ENCODE data around the gene TRIM36. TPM values are rescaled to one million over a fixed set of nuclear protein-coding genes. Genes with fewer than 3 reads are reported as not detected.

Gene TRIM36
- total RNA-seq, 1 experiment from 2014 or later: 12.6 TPM

GRCh38 chr5:115150512-115150911 is 19.2 kb downstream of the TRIM36 start:
- no peak overlapping the region for H2AFZ ChIP-seq (ENCODE audit: low read depth, low read length, poor library complexity, severe bottlenecking)
- no peak overlapping the region for H3K4me2 ChIP-seq (ENCODE audit: low read length)
- H3K36me3 ChIP-seq (ENCODE audit: control insufficient read depth in 1 of 2, insufficient read depth in 2 of 2, low read length in 2 of 2): no peaks in the 10 kb centered on the region
- H3K27ac ChIP-seq (ENCODE audit: low read depth, low read length): no peak overlapping the region
- no peak overlapping the region for H3K9ac ChIP-seq (ENCODE audit: low read length)
- no peaks in the 10 kb centered on the region for H3K9me3 ChIP-seq (ENCODE audit: control insufficient read depth in 1 of 2, insufficient read depth in 1 of 2, low read depth in 1 of 2, low read length in 2 of 2)
- no TSS peak for BruUV-seq (replicated peaks)
- no peak for ATAC-seq
- H3K27me3 ChIP-seq (ENCODE audit: insufficient read depth, low read length): no peaks in the 10 kb centered on the region
- no peaks in the 10 kb centered on the region for H3K4me1 ChIP-seq (ENCODE audit: control insufficient read depth in 1 of 2, insufficient read depth in 2 of 2, low read length in 2 of 2)
- H4K20me1 ChIP-seq (ENCODE audit: insufficient read depth): no peaks in the 10 kb centered on the region
- DNase-seq (ENCODE audit: low read depth, low spot score): no peak
- H3K9me2 ChIP-seq (ENCODE audit: insufficient read depth): no peaks in the 10 kb centered on the region
- no peak for TF ChIP-seq JUND (IDR thresholded peaks at IDR 0.05)
- TF ChIP-seq SRF (IDR thresholded peaks at IDR 0.05; ENCODE audit: low read depth): no peak
- no peak for TF ChIP-seq MAX (IDR thresholded peaks at IDR 0.05)
- TF ChIP-seq, protein P1, sequence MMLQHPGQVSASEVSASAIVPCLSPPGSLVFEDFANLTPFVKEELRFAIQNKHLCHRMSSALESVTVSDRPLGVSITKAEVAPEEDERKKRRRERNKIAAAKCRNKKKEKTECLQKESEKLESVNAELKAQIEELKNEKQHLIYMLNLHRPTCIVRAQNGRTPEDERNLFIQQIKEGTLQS (IDR thresholded peaks at IDR 0.05): no peak
- no peak for TF ChIP-seq YY1 (IDR thresholded peaks at IDR 0.05; ENCODE audit: extremely low read depth, insufficient replicate concordance, low read depth, low read length)
- no peak for TF ChIP-seq CEBPB (IDR thresholded peaks at IDR 0.05; ENCODE audit: low read depth)
- no peaks in the 10 kb centered on the region for H3K79me2 ChIP-seq (ENCODE audit: insufficient read depth, low read length)
- POLR2A ChIA-PET: no interaction called here
- H3K4me3 ChIP-seq (replicated peaks in 1 of 2; ENCODE audit: low read depth in 1 of 2, low read length in 2 of 2): no peak overlapping the region
- CTCF ChIA-PET: no interaction called here
- intact Hi-C loops (cut with micrococcal nuclease): no loop called here
- RAD21 ChIA-PET (ENCODE audit: low non-redundant PET in 1 of 2, low total read pairs in 2 of 2, uncharacterized antibody in 2 of 2, unreplicated experiment in 2 of 2): no interaction called here

- H3K27me3 ChIP-seq (ENCODE audit: insufficient read depth, low read length): no peaks in the 10 kb centered on the region
- no peaks in the 10 kb centered on the region for H3K79me2 ChIP-seq (ENCODE audit: insufficient read depth, low read length)
- intact Hi-C loops (cut with micrococcal nuclease): no loop called here
- ChIA-PET POLR2A (no interaction called here), RAD21 (ENCODE audit: low non-redundant PET in 1 of 2, low total read pairs in 2 of 2, uncharacterized antibody in 2 of 2, unreplicated experiment in 2 of 2) (no interaction called here), CTCF (no interaction called here)
- H3K27ac ChIP-seq (ENCODE audit: low read depth, low read length): no peak overlapping the region
- TF ChIP-seq, protein P1 (IDR thresholded peaks at IDR 0.05): no peak
- TF ChIP-seq JUND (IDR thresholded peaks at IDR 0.05): no peak
- TF ChIP-seq MAX (IDR thresholded peaks at IDR 0.05): no peak
- no peak for TF ChIP-seq CBX3 (IDR thresholded peaks at IDR 0.05; ENCODE audit: low read depth)
- no peak for TF ChIP-seq EZH2 (IDR thresholded peaks at IDR 0.05)
- TF ChIP-seq ELF1 (IDR thresholded peaks at IDR 0.05; ENCODE audit: borderline replicate concordance, low read depth): no peak
- TF ChIP-seq SP1 (IDR thresholded peaks at IDR 0.05; ENCODE audit: low read depth): no peak
- no peak for TF ChIP-seq EGR1 (IDR thresholded peaks at IDR 0.05; ENCODE audit: low read depth)
- TF ChIP-seq, protein P2, sequence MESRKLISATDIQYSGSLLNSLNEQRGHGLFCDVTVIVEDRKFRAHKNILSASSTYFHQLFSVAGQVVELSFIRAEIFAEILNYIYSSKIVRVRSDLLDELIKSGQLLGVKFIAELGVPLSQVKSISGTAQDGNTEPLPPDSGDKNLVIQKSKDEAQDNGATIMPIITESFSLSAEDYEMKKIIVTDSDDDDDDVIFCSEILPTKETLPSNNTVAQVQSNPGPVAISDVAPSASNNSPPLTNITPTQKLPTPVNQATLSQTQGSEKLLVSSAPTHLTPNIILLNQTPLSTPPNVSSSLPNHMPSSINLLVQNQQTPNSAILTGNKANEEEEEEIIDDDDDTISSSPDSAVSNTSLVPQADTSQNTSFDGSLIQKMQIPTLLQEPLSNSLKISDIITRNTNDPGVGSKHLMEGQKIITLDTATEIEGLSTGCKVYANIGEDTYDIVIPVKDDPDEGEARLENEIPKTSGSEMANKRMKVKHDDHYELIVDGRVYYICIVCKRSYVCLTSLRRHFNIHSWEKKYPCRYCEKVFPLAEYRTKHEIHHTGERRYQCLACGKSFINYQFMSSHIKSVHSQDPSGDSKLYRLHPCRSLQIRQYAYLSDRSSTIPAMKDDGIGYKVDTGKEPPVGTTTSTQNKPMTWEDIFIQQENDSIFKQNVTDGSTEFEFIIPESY (IDR thresholded peaks at IDR 0.05; ENCODE audit: extremely low read depth, insufficient replicate concordance, low read length): no peak
- TF ChIP-seq SIN3A (IDR thresholded peaks at IDR 0.05; ENCODE audit: low read depth): no peak
- no peak for TF ChIP-seq YY1 (IDR thresholded peaks at IDR 0.05; ENCODE audit: extremely low read depth, insufficient replicate concordance, low read depth, low read length)
- no peak for TF ChIP-seq SRF (IDR thresholded peaks at IDR 0.05; ENCODE audit: low read depth)
- TF ChIP-seq RAD21 (IDR thresholded peaks at IDR 0.05; ENCODE audit: low read depth): no peak
- no peak for TF ChIP-seq CEBPB (IDR thresholded peaks at IDR 0.05; ENCODE audit: low read depth)
- no peak for TF ChIP-seq ZFX (IDR thresholded peaks at IDR 0.05)
- DNase-seq (ENCODE audit: low read depth, low spot score) (no peak), ATAC-seq (no peak)
- no peaks in the 10 kb centered on the region for H3K9me3 ChIP-seq (ENCODE audit: control insufficient read depth in 1 of 2, insufficient read depth in 1 of 2, low read depth in 1 of 2, low read length in 2 of 2)
- H3K9me2 ChIP-seq (ENCODE audit: insufficient read depth): no peaks in the 10 kb centered on the region
- H3K4me2 ChIP-seq (ENCODE audit: low read length): no peak overlapping the region
- H4K20me1 ChIP-seq (ENCODE audit: insufficient read depth): no peaks in the 10 kb centered on the region
- no peak overlapping the region for H3K9ac ChIP-seq (ENCODE audit: low read length)
- H3K4me1 ChIP-seq (ENCODE audit: control insufficient read depth in 1 of 2, insufficient read depth in 2 of 2, low read length in 2 of 2): no peaks in the 10 kb centered on the region
- H3K36me3 ChIP-seq (ENCODE audit: control insufficient read depth in 1 of 2, insufficient read depth in 2 of 2, low read length in 2 of 2): no peaks in the 10 kb centered on the region
- BruUV-seq (replicated peaks): no TSS peak
- no peak overlapping the region for H2AFZ ChIP-seq (ENCODE audit: low read depth, low read length, poor library complexity, severe bottlenecking)
- no peak overlapping the region for H3K4me3 ChIP-seq (replicated peaks in 1 of 2; ENCODE audit: low read depth in 1 of 2, low read length in 2 of 2)
Measured at GRCh38 chr5:115147052-115147451, 22.7 kb downstream of the TRIM36 start.
